ENCODE measurements around the gene MMP15.
"Not testable (repeated sequence)": the region's sequence is repeated elsewhere in the genome, so short reads cannot be mapped to it uniquely, and the experiment has no call there.

The MMP15 gene

GRCh38 chr16:57996406-57997175, 29.0 kb upstream of the MMP15 start:
- no peak for DNase-seq (ENCODE audit: low read depth in 1 of 2, low spot score in 1 of 2)

GRCh38 chr16:57997176-57997527, 28.4 kb upstream of the MMP15 start:
- no peak for DNase-seq (ENCODE audit: low read depth in 1 of 2, low spot score in 1 of 2)

- DNase-seq (ENCODE audit: low read depth in 1 of 2, low spot score in 1 of 2): no peak
Measured at GRCh38 chr16:57997528-57998265, 27.9 kb upstream of the MMP15 start.

GRCh38 chr16:57998486-57998885, 27.1 kb upstream of the MMP15 start:
- peak in 1 of 2 donors; percentile 22 for DNase-seq (ENCODE audit: low read depth in 1 of 2, low spot score in 1 of 2)

GRCh38 chr16:57998992-57999365, 26.6 kb upstream of the MMP15 start:
- DNase-seq (ENCODE audit: low read depth in 1 of 2, low spot score in 1 of 2): no peak

- no peak for DNase-seq (ENCODE audit: low read depth in 1 of 2, low spot score in 1 of 2)
Measured at GRCh38 chr16:57999366-57999970, 26.1 kb upstream of the MMP15 start.

DNA sequence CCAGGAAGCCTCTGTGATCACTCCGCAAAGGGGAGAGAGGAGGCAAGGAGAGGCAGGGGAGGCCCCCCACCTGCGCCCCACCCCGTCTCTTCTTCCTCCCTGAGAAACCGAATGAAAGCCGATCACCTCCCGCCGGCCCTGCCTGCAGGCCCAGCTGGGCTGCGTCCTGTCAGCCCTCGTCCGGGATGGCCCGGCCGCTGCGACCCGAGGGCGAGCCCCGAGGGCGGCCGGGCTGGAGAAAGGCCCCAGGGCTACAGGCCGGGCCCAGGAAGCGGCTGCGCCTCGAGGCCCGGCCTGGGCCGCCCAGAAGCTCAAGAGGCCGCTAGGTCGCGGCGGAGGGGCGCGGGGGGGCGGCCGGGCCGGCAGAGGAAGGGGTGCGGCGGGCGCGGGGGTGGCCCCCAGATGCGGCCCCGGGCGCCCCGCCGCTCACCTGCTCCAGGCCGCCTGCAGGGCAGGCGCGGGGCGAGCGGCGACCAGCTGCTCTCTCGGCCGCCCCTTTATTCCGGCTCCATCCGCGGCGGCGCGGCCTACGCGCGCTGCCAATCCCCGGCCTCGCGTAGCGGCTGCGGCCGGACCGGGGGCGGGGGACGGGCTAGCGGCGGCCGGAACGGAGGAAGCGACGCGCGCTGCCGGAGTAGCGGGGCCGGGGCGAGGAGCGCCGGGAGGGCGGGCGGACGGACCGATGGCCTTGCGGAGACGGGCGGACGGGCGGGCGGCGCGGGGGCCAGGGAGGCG, 25.4 kb upstream of the MMP15 start, which contains the start of gene ZNF319:
Gene ZNF319 (minus strand): TSS at position 702 of the 735 bp plus-strand sequence. CDS start 2,407 bp downstream, outside the sequence.
- DNase-seq (ENCODE audit: low read depth in 1 of 2, low spot score in 1 of 2): no peak

- DNase-seq (ENCODE audit: low read depth in 1 of 2, low spot score in 1 of 2): peak; percentile 76 to 82
Measured at GRCh38 chr16:58000706-58001676, 24.6 kb upstream of the MMP15 start, which contains the start of gene USB1. Gene USB1 (plus strand): TSS chr16:58001407. CDS start chr16:58001484, 77 bp downstream.

- DNase-seq (ENCODE audit: low read depth in 1 of 2, low spot score in 1 of 2): no peak
Measured at GRCh38 chr16:58001781-58002415, 23.7 kb upstream of the MMP15 start.

GRCh38 chr16:58002416-58002800, 23.1 kb upstream of the MMP15 start:
- DNase-seq (ENCODE audit: low read depth in 1 of 2, low spot score in 1 of 2): no peak

DNA sequence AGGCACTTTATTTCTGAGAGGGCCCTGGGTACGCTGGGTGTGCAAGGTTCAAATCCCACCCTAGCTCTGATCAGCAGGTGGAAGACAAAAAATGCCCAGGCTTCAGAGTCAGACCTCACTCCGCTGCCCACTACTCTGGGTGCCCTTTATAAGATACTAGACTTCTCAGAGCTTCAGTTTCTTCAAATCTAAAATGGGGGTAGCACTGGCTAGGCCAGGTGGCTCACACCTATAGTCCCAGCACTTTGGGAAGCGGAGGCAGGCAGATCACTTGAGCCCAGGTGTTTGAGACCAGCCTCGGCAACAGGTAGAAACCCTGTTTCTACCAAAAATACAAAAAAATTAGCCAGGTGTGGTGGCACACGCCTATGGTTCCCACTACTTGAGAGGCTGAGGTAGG, 22.6 kb upstream of the MMP15 start:
- no peak for DNase-seq (ENCODE audit: low read depth in 1 of 2, low spot score in 1 of 2)

GRCh38 chr16:58004736-58005135, 20.8 kb upstream of the MMP15 start:
- not testable (repeated sequence) for DNase-seq (ENCODE audit: low read depth in 1 of 2, low spot score in 1 of 2)

GRCh38 chr16:58009856-58010416, 15.6 kb upstream of the MMP15 start:
- no peak for DNase-seq (ENCODE audit: low read depth in 1 of 2, low spot score in 1 of 2)

DNA sequence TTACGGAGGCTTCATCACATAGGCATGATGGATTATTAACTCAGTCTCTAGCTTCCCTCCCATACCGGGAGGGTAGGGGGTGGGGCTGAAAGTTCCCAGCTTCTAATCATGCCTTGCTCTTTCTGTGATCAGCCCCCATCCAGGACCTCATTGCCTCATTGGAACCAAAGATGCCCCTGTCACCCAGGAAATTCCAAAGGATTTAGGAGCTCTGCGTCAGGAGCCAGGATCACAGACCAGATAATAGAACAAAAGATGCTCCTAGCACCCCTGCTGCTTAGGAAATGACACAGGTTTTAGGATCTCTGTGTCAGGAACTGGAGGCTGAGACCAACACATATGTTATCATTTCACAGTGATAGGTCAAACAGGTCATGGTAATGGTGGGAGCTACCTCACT, 14.7 kb upstream of the MMP15 start:
- no peak for DNase-seq (ENCODE audit: low read depth in 1 of 2, low spot score in 1 of 2)

- DNase-seq (ENCODE audit: low read depth in 1 of 2, low spot score in 1 of 2): no peak
Measured at GRCh38 chr16:58011652-58012051, 13.9 kb upstream of the MMP15 start.

DNA sequence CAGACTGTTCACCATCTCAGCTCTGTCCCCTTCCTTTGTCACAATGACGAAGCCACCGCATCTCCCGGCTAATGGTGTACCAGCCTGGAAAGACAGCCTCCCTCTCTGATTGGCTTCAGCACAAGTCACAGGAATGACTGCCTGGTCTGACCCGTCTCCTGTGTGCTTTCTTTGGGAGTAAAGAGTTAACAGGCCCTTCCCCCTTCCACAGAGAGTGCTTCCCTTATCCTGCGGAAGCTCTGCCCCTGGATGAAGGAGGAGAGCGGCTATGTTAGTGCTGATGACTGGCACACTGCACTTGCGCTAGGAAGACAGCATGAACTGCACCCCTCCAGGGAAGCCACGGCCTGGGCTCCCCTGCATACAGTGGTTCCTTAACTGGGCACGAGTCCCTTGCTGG, 13.1 kb upstream of the MMP15 start:
- no peak for DNase-seq (ENCODE audit: low read depth in 1 of 2, low spot score in 1 of 2)

GRCh38 chr16:58013201-58013956, 12.2 kb upstream of the MMP15 start:
- no peak for DNase-seq (ENCODE audit: low read depth in 1 of 2, low spot score in 1 of 2)

GRCh38 chr16:58016840-58017446, 8.6 kb upstream of the MMP15 start:
- DNase-seq (ENCODE audit: low read depth in 1 of 2, low spot score in 1 of 2): no peak
